Adrenal gland (tissue), 5 donors: ENCODE data around the gene ZC3H18.

Experiments used
- POLR2A ChIP-seq, 2 donors: fragments of 450-650 bp; IDR thresholded peaks; one replicate each; pipeline ENCODE4 v1.6.1; 2017; ENCODE audit warnings: antibody characterized with exemption in 2 of 2, mild to moderate bottlenecking in 2 of 2, moderate library complexity in 1 of 2
- TF ChIP-seq, protein P1 (sequence below), 6 experiments: fragments of 450-650 bp in 4 of 6; fragments of 200-600 bp in 2 of 6; sonication (generic) in 1 of 6; IDR thresholded peaks; 1 replicate in 5 of 6; 2 replicates in 1 of 6; pipeline versions ENCODE4 v1.5.1 to v1.8.0; 2016 to 2021; ENCODE audit warnings: antibody characterized with exemption in 6 of 6, mild to moderate bottlenecking in 2 of 6, moderate library complexity in 1 of 6
- donor health status: DM: no; HTN: no; CAD: no.

- TF ChIP-seq, protein P1, sequence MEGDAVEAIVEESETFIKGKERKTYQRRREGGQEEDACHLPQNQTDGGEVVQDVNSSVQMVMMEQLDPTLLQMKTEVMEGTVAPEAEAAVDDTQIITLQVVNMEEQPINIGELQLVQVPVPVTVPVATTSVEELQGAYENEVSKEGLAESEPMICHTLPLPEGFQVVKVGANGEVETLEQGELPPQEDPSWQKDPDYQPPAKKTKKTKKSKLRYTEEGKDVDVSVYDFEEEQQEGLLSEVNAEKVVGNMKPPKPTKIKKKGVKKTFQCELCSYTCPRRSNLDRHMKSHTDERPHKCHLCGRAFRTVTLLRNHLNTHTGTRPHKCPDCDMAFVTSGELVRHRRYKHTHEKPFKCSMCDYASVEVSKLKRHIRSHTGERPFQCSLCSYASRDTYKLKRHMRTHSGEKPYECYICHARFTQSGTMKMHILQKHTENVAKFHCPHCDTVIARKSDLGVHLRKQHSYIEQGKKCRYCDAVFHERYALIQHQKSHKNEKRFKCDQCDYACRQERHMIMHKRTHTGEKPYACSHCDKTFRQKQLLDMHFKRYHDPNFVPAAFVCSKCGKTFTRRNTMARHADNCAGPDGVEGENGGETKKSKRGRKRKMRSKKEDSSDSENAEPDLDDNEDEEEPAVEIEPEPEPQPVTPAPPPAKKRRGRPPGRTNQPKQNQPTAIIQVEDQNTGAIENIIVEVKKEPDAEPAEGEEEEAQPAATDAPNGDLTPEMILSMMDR (IDR thresholded peaks at IDR 0.05), result no peak
- no peak for TF ChIP-seq POLR2A (IDR thresholded peaks at IDR 0.05)
These were observed 35.3 kb downstream of the ZC3H18 start for GRCh38 chr16:88605186-88606147.
